Heart left ventricle (tissue), 13 donors: Measurements from ENCODE around the gene SLC15A3.

Experiments used
- CTCF ChIP-seq, 12 donors: fragments of 200-600 bp; sonication (generic) in 4 of 12; IDR thresholded peaks; one replicate each; pipeline versions ENCODE4 v1.5.0 to v1.8.0; 2018 to 2022; ENCODE audit warnings: antibody characterized with exemption in 12 of 12, mild to moderate bottlenecking in 5 of 12
- POLR2A ChIP-seq, 2 donors: fragments of 450-650 bp; IDR thresholded peaks; one replicate each; pipeline ENCODE4 v1.6.1; 2017; ENCODE audit warnings: antibody characterized with exemption in 2 of 2, mild to moderate bottlenecking in 2 of 2, moderate library complexity in 2 of 2
- donor health status: ischemic (EF 13 %, LVEDD 7.1; RV severe dilation, severe dysfunction).
- donor health status: DM: no; HTN: yes; CAD: no.
- donor health status: DM: no; HTN: no; CAD: no.
- donor health status: ischemic (EF 25% LVEDD 6.9; RV normal size, moderate dysfunction).
- donor health status: ischemic (EF 25% LVEDD 5.7; RV mildly dilated, moderate dysfunction).
- donor health status: ischemic (EF 35%, LVEDD 5.7; RV mildly dilated, moderate dysfunction).
- donor health status: nonischemic (EF 11% LVEDD 7.7; RV severe dilation, severe dysfunction).
- donor health status: DM: yes; HTN: yes; CAD: no.
- donor health status: PGD.
- donor health status: ischemic (EF 29% LVEDD 5.4; RV normal size, mild dysfunction).
- donor health status: nonischemic (EF 23%, LVEDD 6.1; RV moderate dilation, normal function).

GRCh38 chr11:60895687-60896086, 56.3 kb downstream of the SLC15A3 start:
- TF ChIP-seq CTCF (IDR thresholded peaks at IDR 0.05) (no peak), POLR2A (IDR thresholded peaks at IDR 0.05) (no peak)
